ENCODE measurements around the gene ALX3.
A peak's percentile ranks its signal among the peaks of the same experiment; 100 is the strongest.

ALX3 gene

DNA sequence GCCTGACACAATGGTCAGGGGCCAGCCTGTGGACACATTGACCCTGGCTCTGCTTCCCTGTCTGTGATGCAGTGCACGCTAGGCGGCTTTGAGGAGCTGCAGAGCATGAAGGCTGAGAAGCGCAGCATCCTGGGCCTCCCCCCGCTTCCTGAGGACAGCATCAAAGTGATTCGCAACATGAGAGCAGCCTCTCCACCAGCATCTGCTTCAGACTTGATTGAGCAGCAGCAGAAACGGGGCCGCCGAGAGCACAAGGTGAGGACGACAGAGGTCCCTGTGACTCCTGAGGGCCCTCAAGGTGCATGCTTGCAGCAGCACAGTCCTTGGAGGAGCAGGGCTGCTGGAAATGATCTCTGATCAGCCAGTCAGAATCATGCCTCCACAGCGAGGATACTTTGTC, 27.5 kb downstream of the ALX3 start:
- TF ChIP-seq, protein P1, sequence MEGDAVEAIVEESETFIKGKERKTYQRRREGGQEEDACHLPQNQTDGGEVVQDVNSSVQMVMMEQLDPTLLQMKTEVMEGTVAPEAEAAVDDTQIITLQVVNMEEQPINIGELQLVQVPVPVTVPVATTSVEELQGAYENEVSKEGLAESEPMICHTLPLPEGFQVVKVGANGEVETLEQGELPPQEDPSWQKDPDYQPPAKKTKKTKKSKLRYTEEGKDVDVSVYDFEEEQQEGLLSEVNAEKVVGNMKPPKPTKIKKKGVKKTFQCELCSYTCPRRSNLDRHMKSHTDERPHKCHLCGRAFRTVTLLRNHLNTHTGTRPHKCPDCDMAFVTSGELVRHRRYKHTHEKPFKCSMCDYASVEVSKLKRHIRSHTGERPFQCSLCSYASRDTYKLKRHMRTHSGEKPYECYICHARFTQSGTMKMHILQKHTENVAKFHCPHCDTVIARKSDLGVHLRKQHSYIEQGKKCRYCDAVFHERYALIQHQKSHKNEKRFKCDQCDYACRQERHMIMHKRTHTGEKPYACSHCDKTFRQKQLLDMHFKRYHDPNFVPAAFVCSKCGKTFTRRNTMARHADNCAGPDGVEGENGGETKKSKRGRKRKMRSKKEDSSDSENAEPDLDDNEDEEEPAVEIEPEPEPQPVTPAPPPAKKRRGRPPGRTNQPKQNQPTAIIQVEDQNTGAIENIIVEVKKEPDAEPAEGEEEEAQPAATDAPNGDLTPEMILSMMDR (IDR thresholded peaks at IDR 0.05; ENCODE audit: low read depth, low read length): no peak
- Histone ChIP-seq H3K27ac (no peak overlapping the region), H3K9me3 (ENCODE audit: severe bottlenecking) (no peaks in the 10 kb centered on the region), H3K27me3 (ENCODE audit: insufficient read depth, low read depth, severe bottlenecking) (no peaks in the 10 kb centered on the region), H3K36me3 (peaks cover 100% of the 10 kb centered on the region), H3K4me3 (ENCODE audit: low read depth, low read length) (no peak overlapping the region)
- no peak for DNase-seq

DNA sequence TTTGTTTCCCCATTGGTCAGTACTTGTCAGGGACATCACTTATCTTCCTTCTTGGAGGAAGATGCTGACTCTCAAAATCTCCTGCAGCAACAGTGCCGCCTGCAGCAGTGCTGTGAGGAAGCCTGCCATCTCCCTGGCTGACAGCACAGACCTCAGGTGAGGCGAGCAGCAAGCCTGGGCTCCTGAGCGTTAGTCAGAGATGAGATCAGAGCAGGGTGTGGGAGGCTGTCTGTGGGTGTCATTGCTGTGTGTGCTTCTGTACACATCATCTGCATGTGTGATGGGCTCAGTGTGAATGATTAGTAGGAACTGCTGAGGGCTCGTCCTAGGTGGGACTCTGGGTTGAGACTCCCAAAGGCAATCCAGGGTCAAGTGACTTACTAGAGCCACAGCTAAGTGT, 29.9 kb downstream of the ALX3 start:
- no peak for DNase-seq
- TF ChIP-seq, protein P1 (IDR thresholded peaks at IDR 0.05; ENCODE audit: low read depth, low read length): no peak
- no peak overlapping the region for H3K27ac ChIP-seq
- no peak overlapping the region for H3K4me3 ChIP-seq (ENCODE audit: low read depth, low read length)
- H3K36me3 ChIP-seq: peaks cover 92% of the 10 kb centered on the region
- no peaks in the 10 kb centered on the region for H3K27me3 ChIP-seq (ENCODE audit: insufficient read depth, low read depth, severe bottlenecking)
- H3K9me3 ChIP-seq (ENCODE audit: severe bottlenecking): no peaks in the 10 kb centered on the region

DNA sequence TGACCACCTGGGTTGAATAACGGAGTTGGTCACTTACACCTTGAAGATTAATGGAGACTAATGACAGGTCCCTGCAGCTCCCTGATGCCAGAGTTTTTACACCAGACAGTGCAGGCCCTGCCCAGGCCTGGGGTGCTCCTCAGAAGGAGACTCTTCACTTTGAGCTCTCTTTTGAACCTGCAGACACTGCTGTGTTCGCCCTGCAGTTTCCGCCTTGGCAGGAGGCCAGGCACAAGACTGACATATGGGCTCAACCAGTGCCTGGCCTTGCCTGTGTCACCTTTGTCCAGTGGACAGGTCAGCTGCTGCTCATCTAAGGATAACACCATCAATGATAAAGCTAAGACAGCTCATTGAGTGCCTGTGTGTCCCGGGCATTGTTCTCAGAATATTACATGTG, 30.8 kb downstream of the ALX3 start:
- TF ChIP-seq, protein P1 (IDR thresholded peaks at IDR 0.05; ENCODE audit: low read depth, low read length): no peak
- H3K27ac ChIP-seq: no peak overlapping the region
- H3K36me3 ChIP-seq: peaks cover 88% of the 10 kb centered on the region

DNA sequence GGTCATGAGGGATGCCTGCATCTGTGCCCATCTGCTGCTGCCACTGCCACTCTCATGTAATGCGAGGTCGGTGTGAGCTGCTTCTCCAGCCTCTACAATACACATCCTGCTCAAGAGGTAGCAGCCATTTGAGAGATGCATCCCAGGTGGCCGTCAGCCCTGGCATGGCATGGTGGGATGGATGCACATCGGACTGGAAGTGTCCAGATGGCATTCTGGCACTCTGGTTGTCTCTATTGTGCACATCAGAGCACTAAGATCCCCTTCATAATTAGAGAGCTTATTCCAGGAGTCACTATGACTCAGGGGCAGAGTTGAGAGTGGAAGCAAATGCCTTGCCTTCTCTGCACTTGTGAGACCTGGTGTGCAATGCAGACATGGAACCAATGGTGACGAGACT, 32.2 kb downstream of the ALX3 start:
- Histone ChIP-seq H3K27ac (no peak overlapping the region), H3K36me3 (peaks cover 76% of the 10 kb centered on the region), H3K9me3 (ENCODE audit: severe bottlenecking) (no peaks in the 10 kb centered on the region), H3K27me3 (ENCODE audit: insufficient read depth, low read depth, severe bottlenecking) (no peaks in the 10 kb centered on the region), H3K4me3 (ENCODE audit: low read depth, low read length) (no peak overlapping the region)
- no peak for DNase-seq
- TF ChIP-seq, protein P1 (IDR thresholded peaks at IDR 0.05; ENCODE audit: low read depth, low read length): no peak

More for the DNA sequence above, 30.8 kb downstream of the ALX3 start:
- DNase-seq: no peak
- Histone ChIP-seq H3K4me3 (ENCODE audit: low read depth, low read length) (no peak overlapping the region), H3K27me3 (ENCODE audit: insufficient read depth, low read depth, severe bottlenecking) (no peaks in the 10 kb centered on the region), H3K9me3 (ENCODE audit: severe bottlenecking) (no peaks in the 10 kb centered on the region)

DNA sequence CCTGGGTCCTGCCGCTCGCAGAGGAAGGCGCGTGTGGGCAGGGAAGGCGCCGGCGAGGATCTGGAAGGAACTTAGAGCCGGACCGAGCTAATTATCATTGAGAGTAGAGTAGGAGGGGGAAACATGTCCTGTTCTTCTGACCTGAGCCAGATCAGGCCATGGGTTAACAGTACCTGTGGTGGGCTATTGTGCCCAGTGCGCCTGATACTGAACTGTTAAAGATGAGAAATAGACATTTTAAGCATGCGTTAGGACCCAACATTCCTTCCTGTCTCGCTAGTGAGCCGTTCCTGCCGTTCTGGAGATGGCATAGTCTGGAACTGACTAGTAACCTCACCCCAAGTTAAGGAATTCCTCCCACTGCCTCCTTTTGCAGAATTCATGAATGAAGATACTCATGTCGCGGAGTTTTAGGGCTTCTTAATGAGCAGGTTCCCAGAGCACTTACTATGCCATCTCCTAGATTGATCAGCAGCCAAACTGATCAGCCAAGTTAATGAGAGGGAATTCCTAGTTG, 35.2 kb downstream of the ALX3 start:
- TF ChIP-seq, protein P1 (IDR thresholded peaks at IDR 0.05; ENCODE audit: low read depth, low read length): no peak
- DNase-seq: no peak
- Histone ChIP-seq H3K27ac (peak overlapping the region; percentile 95), H3K36me3 (peaks cover 47% of the 10 kb centered on the region), H3K9me3 (ENCODE audit: severe bottlenecking) (no peaks in the 10 kb centered on the region), H3K4me3 (ENCODE audit: low read depth, low read length) (peak overlapping the region; percentile 97), H3K27me3 (ENCODE audit: insufficient read depth, low read depth, severe bottlenecking) (no peaks in the 10 kb centered on the region)

All from WERI-Rb-1 (cell line).